ENCODE measurements around the gene LIN7C.
"Not testable (repeated sequence)": the region's sequence is repeated elsewhere in the genome, so short reads cannot be mapped to it uniquely, and the experiment has no call there.

Gene LIN7C

DNA sequence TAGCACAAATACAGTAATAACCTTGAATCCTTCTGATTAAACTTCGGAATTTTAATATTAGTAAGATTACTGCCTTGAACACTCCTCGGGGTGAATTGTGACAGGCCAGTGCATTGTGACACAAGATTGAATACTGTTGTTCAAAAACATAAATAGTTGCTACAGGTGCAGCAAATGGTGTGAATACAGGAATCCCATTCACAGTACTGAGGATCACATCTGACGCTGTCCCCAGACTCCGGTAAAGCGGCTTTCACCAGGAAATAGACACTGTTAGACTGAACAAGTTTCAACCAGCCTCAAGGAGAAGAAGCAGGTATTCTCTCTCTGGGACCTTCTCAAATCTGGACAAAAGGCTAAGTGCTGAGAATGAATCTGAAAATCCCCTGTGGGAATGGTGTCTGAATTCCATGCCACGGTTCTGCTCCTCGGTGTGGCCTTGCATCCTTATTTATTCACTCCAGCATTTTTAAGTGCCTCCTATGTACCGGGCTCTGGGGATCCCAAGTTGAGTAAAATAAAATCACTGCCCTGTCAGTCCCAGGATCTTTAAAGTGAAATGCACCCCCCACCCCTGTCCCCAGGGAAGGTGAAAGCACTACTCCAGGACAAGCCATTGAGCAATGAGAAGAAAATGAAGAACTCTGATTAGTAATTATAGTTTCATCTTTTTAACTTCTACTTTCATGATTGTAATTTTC is 37.4 kb downstream of the LIN7C start:
- DNase-seq = peak in 1 of 3 donors; percentile 27

DNA sequence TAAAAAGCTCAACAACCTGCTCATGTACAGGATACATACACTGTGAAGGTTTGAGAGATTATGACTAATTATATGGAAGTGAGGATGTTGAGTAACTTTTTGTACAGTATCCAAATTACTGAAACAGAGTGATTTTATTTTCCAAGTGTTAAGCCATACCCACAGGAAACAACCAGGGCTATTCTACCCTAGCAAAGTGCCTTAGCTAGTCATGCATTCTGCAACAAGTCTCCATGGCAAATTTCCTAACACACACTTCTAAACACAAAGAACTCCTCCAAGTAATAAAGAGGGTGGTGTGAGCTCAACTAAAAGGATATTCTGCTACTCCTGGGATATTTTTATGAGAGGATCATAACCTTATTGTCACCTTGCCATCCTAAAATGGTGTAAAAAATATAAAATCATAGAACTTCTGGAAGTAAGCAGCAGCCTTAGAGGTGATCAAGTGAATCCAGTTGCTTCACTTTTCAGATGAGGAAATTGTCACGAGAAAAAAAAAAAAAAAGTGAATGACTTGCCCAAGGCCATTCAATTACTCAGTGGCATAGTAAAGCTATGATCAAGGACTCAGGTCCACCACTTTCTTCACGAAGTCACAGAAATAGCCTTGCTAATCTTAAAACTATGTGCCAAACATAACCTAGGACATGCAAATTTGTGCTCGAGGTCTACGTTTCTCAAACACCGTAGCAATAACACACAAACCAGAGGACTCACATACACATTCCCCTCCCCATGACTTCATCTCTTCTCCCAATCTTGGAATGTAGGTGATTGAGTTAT is 38.2 kb downstream of the LIN7C start:
- DNase-seq = peak; percentile 38 to 68 (median 57)

DNA sequence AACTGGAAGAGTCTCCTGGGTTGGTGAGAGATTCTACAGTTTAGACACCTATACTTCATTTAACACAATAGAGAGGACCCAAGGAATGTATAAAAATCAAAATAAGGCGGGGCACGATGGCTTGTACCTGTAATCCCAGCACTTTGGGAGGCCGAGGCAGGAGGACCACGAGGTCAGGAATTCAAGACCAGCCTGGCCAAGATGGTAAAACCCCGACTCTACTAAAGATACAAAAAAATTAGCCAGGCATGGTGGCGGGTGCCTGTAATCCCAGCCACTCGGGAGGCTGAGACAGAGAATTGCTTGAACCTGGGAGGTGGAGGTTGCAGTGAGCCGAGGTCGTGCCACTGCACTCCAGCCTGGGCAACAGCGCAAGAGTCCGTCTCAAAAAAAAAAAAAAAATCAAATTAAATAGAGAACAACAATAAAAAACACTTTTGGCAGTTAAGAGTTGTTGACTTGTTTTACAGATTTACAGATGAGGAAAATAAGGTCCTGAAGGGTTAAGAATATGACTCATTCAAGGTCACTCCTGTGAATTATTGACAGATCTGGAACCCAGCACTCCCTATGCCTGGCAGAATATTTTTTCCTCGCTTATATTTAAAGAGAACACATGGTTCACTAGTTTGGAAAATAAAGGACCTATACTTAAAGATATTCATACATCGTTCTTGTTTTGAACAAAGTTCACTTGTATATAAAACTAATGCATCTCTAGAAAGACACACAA is 39.2 kb downstream of the LIN7C start:
- no peak for DNase-seq

DNA sequence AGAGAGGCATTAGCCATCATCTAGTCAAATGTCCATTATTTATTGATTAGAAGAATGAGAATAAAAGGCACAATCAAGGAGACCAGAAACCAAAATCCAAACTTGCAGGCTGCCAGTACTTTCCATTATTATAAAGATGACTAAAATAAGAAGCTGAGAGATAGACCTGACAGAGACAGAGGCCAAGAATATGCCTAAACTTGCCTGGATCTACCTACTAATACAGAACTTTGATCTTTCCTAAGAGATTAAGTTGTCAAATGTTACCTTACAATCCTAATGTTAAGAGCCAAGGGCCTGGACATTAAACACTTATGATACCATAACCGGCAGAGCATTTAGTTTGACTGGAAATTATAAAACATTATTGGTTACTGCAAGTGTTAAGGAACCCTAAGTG is 40.2 kb downstream of the LIN7C start:
- DNase-seq = no peak

DNA sequence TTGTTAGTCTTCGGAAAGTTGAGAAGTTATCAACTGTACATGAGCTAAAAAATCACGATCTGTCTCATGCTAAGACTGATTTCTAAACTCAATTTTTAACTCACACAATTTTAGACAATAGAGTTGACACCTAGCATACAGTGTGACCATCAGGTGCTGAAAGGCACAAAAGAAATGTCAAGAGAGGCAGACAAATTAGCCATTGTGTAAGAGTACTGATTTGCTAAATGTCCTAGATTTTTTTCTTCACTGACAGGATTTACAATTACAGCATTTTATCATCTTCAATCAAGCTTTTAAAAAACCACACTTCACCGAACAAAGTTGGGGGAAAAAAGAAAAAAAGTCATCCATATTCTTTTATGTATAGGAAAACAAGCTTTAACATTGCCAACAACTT is 40.9 kb downstream of the LIN7C start:
- no peak for DNase-seq

DNA sequence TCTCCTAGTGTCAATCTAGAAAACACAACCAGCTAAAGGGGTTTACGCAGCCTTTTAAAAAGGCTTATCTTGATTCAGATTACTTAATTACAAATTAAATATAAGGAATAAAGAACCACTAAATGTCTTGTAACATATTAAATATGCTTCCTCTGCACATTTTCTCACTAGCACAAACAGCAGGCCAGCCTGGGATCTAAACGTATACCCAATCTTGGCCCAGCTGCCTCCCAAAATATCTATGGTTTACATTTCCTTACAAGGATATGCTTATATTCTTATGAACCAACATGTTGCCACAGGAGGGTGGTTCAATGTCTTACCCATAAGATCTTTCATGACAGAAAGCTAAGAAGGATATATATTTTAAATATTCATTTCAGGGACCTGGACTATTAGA is 41.7 kb downstream of the LIN7C start:
- DNase-seq = no peak

DNA sequence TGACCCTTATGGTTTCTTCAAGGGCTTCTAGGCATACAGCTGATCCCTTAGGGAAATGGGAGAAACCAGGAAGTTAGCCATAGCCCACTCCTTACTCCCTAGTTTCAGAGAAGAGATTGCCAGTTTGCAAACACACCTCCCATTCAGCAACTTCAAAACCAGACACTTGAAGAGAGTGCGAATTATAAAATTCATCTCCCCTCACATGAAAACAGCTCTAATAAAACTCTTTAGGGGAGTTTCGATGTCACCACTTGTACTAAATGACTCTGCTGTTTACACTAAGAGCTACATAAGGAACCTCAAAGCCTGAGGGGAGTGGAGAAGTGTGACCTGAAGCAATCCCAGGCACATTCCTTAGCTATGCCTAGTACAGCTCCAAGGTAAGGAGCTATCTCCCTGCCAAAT is 42.3 kb downstream of the LIN7C start:
- DNase-seq = no peak

DNA sequence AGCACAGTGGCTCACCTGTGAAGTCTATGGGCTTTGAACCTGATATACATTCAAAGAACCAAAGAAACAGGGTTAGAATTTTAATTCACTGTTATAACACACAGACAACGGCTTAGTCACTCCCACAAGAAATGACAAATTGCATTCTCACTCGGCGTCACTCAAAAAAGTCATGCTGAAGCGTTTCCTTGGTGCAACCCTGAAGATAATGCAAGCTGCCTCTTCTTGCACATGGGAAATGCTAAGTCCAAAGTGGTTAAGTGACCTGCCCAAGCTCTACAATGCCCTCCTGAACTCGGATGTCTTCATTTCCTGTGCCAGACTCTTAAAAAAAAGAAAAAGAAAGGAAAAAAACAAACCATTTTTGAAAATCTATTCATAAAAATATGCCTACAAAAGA is 44.0 kb downstream of the LIN7C start:
- no peak for DNase-seq

DNA sequence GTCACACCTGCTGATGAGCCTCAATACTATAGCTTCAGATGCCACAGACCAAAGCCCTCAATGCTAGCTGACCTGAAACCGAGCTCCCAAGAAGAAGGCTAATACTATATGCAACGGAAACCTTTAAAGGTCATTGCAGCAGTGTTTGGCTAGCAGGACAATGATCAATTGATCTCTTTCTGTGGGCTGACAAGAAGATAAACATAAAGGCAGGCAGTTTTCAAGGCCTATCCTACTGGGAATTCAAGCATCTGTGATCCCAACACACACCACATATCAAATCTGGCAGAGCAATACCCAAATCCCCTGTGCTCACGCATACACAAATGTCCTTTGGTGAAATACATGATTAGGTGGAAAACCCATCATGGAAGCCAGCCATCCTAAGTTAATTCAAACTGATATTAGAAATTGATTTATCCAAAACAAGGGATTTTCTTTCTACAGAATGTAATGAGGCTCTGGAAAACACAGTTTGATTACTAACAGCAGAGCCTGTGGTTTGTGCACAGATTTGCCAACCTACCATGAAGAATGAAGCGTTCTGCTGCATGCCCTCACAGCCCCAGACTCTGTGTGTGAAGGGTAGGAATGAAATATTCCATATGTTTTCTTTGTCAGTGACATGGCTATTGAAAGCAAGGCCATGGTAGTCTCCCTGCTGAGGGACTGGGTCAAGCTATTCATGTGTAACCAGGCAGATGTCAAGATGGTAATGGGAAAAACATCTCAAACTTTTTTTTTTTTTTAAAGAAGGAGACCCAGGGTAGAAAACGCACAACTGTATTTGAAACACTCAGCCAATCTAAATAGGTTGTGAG is 46.2 kb downstream of the LIN7C start:
- no peak for DNase-seq

DNA sequence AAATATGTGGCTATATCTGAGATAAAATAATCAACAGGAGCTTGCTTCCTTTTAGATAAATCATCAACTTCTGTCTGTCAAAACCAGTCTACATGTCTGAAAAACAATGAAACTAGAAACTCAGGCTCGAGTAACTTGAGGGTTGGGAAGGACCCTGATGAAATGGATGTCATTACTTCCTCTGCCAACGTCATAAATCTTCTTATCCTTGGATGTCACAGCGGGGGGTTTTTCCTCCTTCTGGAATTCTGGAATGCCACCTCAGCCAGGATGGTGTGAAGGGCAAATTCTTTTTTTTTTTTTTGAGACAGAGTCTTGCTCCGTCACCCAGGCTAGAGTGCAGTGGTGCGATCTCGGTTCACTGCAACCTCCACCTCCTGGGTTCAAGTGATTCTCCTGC is 47.4 kb downstream of the LIN7C start:
- DNase-seq = no peak

DNA sequence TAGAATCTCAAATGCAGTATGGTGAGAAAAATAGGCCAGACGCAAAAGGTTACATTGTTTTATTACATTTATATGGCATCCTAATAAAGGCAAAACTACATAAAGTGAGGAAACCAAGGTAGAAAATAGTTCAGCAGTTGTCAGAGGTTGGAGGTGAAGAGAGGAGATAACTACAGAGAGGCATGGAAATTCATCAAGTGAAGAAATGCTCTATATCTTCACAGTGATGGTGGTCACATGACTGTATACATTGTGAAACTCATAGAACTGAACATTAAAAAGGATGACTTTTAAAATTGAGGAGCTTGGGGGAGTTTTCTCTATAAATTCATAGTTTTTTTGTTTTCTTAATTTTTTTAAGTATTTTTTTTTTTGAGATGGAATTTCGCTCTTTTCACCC is 48.4 kb downstream of the LIN7C start:
- no peak for DNase-seq

DNA sequence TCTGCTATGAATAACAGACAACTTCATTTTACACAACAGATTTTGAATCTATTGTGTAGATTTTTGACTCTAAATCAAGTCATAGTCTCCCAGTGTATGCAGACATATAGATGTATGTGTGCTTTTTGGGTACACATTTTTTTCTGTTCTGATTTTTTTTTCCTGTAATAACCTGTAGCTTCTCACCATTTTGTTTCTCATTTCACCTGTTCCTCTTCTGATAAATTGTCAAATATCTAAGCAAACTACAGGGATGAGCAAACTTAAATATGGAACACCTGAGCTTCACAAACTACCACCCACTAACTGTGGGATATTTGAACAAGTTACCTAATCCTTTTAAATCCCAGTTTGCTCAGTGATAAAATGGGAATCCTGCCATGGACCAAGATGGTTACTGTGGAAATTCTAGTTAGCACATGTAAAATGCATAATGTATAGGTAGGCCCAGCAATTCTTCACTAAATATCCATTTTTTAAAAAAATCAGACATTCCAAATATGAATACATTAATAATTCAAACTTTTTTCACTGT is 49.7 kb downstream of the LIN7C start:
- no peak for DNase-seq

DNA sequence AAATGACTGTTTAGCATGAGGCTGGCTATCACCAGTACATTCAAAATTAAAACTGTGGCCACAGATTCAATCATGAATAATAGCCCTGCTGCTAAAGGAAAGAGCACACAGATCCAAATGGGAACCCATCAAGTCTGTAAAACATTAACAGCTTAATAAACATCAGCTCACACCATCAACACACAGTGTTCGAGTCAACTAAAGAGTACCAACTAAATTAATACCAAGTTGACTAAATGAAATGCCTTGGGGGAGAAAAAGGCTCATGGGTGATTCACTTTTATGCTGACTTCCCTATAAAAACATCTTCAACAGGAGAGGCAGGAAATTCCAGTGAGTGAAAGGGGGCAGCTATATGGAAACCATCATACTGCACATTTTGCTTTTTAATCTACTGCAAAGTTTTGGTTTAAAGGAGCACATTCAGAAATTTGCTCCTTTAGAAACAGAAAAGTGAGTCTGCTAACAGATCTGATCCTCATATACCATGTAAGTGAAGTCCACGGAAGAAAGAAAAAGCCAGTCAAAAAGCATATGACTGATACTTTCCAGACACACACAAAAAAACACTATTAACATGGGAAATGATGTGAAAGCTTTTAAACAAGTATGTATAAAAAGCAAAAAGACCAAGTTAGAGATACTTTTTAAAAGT is 50.3 kb downstream of the LIN7C start:
- no peak for DNase-seq

DNA sequence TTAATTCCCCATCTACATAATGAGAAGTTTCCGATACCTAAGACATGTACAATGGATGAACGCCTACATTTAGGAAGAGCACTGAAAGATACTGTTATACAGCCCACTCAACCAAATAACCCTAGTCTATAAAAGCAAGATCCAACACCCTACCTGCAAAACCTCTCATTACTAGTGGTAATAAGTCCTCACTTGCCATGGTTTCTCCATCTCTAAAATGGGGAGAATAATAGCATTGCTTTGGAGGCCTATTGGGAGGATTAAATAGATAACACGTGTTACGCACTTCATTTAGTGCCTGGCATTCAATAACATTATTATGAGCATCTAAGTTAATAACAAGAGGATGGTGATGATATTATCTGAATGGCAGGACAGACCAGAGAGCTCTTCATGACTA is 50.9 kb downstream of the LIN7C start:
- no peak for DNase-seq

DNA sequence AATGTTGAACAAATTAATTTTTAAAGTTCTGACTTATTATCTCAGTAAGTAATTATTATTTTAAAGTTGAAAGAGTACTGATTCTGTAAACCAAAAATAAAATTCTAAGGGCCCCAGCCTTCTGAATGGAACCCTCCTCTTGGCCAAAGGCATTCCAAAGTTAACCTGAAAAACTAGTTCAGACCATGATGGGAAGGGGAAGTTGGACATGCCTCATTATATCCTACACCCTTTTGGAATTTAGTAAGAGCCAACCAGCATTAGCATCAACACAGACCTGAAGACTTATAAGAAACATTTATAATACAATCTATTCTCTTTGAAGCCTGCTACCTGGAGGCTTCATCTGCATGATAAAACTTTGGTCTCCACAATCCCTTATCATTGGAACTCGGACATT is 52.9 kb downstream of the LIN7C start:
- no peak for DNase-seq

DNA sequence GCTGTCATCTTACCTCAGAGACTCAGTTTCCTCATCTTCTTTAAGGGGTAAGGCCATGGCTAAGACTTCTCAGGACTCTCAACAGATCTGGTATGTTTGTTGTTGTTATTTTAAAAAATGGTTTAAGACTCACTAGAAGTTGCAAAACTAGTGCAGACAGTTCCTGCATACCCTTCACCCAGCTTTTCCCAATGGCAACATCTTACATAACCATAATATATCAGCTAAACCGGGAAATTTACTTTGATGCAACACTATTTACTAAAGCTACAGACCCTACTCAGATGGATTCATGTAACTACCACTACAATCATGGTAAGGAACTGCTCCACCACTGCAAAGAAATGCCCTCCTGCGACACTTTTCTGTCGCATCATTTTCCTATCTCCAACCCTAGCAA is 54.4 kb downstream of the LIN7C start:
- no peak for DNase-seq

DNA sequence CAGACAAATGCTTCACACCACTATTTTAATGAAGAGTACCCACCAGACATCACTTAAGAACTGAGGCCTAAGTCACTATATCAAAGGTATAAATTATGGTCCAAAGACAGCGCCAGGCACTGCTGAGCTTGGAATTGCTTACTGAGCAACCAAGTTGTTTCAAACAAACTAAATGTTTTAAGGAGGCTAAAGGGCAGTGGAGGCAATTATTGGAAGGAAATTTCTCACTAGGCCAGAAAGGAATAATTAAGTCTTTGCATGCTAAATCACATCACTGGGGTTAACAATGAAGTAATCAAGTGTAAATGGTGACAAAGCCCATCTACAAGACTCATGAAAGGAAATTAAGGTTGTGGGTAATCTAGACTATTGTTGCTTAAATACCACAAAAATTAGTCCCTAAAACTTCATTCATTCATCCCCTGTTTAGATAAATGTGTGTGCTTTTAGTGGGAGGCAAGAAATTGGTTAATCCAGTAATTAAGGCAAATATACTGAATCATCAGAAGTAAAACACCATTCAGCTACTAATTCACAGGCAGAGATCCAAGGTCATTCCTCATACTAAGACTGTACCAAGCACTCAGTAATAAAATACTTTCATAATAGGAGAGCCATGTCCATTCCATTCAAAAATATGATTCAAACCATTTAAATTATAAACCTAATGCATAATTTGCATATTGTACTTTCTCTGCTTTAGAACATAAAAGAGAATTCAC is 55.2 kb downstream of the LIN7C start:
- DNase-seq = no peak

DNA sequence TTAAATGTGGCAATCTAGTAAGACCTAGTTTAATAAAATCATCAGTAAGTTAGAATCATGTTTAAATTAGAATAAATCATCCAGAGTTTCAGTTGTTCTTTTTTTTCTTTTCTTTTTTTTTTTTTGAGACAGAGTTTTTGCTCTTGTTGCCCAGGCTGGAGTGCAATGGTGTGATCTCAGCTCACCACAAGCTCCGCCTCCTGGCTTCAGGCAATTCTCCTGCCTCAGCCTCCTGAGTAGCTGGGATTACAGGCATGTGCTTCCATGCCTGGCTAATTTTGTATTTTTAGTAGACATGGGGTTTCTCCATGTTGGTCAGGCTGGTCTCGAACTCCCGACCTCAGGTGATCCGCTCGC is 58.4 kb downstream of the LIN7C start:
- DNase-seq = not testable (repeated sequence)

DNA sequence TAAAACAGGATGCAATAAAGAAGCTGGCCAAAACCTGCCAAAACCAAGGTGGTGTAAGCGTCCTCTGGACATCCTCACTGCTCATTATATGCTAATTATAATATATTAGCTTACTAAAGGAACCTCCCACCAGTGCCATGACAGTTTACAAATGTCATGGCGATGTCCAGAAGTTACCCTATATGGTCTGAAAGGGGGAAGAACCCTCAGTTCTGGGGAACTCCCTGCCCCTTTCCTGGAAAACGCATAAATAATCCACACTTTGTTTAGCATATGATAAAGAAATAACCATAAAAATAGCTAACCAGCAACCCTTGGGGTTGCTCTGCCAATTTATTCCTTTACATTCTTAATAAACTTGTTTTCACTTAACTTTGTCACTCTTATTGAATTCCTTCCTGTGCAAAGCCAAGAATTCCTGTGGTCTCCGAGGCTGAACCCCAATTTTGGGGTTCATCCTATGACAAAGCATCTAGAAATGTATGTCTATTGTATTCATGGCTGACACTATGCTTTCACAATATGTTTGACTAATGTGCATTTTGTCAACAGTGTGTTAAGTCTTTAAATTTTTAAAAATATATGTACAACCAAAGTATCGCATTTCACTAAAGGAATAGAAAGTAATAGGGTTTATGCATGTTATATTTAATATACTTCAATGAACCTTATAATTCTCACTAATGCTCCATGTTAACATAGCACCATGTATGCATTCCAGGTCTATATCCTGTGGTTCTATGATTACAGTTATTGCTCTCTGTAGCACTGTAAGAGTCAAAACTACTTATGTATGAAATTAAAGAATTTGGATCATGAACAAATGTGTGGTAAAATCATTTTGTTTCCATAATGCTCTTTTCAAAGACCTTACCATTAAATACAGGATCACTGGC is 59.0 kb downstream of the LIN7C start:
- no peak for DNase-seq

DNA sequence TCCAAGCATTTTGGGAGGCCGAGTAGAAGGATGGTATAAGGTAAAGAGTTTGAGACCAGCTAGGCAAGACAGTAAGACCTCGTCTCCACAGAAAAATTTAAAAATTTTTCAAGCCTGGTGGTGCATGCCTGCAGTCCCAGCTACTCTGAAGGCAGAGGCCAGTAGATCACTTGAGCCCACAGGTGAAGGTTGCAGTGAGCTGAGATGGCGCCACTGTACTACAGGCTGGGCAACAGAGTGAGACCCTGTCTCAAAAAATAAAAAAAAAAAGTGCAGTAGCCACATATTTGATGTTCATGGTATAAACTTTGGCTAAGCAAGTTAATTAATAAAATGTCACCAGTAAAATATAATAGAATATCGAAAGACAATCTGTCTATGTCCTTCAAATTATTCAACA is 60.9 kb downstream of the LIN7C start:
- DNase-seq = no peak

DNA sequence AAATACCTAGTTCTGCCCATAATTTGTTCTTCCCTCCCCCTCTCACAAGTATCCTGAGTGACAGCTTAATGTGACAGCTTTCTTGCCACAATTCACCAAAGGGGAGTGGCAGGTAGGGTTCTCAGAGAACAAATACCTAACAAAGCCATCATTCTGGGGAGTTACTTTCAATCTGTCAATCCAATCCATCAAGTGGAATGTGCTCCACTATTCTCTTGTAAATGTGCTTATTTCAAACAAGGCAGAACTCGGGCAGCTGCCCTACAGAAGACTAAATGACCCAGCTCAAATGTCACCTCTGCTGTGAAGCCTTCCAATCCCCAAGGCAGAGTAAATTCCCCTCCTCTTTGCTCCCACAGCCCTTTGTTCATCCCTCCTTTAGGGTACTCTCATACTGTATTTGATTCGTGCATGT is 61.8 kb downstream of the LIN7C start:
- no peak for DNase-seq

Data from suppressor macrophage treated with lipopolysaccharide for 1 hour (primary cell).